ENCODE measurements around the gene GREM2. TPM values are rescaled to one million over a fixed set of nuclear protein-coding genes. Genes with fewer than 3 reads are reported as not detected.

GREM2 gene
- total RNA-seq, 2 experiments from 2014 or later: 0.16 to 0.28 TPM

GRCh38 chr1:240500647-240501046, 111.3 kb downstream of the GREM2 start:
- Mint-ChIP-seq H3K27ac (no peak overlapping the region), H3K27me3 (no peaks in the 10 kb centered on the region), H3K4me1 (ENCODE audit: low read depth) (no peaks in the 10 kb centered on the region), H3K36me3 (ENCODE audit: low read depth) (no peaks in the 10 kb centered on the region), H3K4me3 (no peak overlapping the region), H3K9me3 (peaks cover 3% of the 10 kb centered on the region)
- CTCF ChIA-PET: no interaction called here
- DNase-seq (no peak), ATAC-seq (ENCODE audit: poor library complexity) (no peak)
- no peaks in the 10 kb centered on the region for H3K27me3 ChIP-seq (ENCODE audit: control insufficient read depth in 1 of 2, insufficient read depth in 2 of 2, low read length in 2 of 2)
- POLR2A ChIA-PET: no interaction called here
- no peaks in the 10 kb centered on the region for H3K9me3 ChIP-seq (ENCODE audit: control insufficient read depth in 1 of 2, insufficient read depth in 1 of 2, low read length in 2 of 2)
- intact Hi-C loops (cut with DNase I, micrococcal nuclease): no loop called here
- no peaks in the 10 kb centered on the region for H3K4me1 ChIP-seq (ENCODE audit: insufficient read depth, low read length)
- no peak overlapping the region for H3K27ac ChIP-seq (ENCODE audit: low read depth in 1 of 2, low read length in 2 of 2)
- no peaks in the 10 kb centered on the region for H3K36me3 ChIP-seq (ENCODE audit: insufficient read depth, low read length)
- no peak for TF ChIP-seq CTCF (IDR thresholded peaks at IDR 0.05)
- H3K4me3 ChIP-seq (ENCODE audit: low read length): no peak overlapping the region

- no peaks in the 10 kb centered on the region for H3K27me3 ChIP-seq (ENCODE audit: control insufficient read depth in 1 of 2, insufficient read depth in 2 of 2, low read length in 2 of 2)
- no peak overlapping the region for H3K27ac ChIP-seq (ENCODE audit: low read depth in 1 of 2, low read length in 2 of 2)
- H3K4me3 Mint-ChIP-seq: no peak overlapping the region
- no peaks in the 10 kb centered on the region for H3K36me3 Mint-ChIP-seq (ENCODE audit: low read depth)
- H3K9me3 Mint-ChIP-seq: peaks cover 3% of the 10 kb centered on the region
- no peak for DNase-seq
- POLR2A ChIA-PET: no interaction called here
- H3K4me1 Mint-ChIP-seq (ENCODE audit: low read depth): no peaks in the 10 kb centered on the region
- H3K36me3 ChIP-seq (ENCODE audit: insufficient read depth, low read length): no peaks in the 10 kb centered on the region
- H3K9me3 ChIP-seq (ENCODE audit: control insufficient read depth in 1 of 2, insufficient read depth in 1 of 2, low read length in 2 of 2): no peaks in the 10 kb centered on the region
- CTCF ChIA-PET: no interaction called here
- ATAC-seq (ENCODE audit: poor library complexity): no peak
- H3K27me3 Mint-ChIP-seq: no peaks in the 10 kb centered on the region
- intact Hi-C loops (cut with DNase I, micrococcal nuclease): no loop called here
- no peak overlapping the region for H3K27ac Mint-ChIP-seq
- H3K4me3 ChIP-seq (ENCODE audit: low read length): no peak overlapping the region
- no peak for TF ChIP-seq CTCF (IDR thresholded peaks at IDR 0.05)
- H3K4me1 ChIP-seq (ENCODE audit: insufficient read depth, low read length): no peaks in the 10 kb centered on the region
Measured at GRCh38 chr1:240499012-240499411, 112.9 kb downstream of the GREM2 start.

GRCh38 chr1:240498335-240498734, 113.6 kb downstream of the GREM2 start:
- no peaks in the 10 kb centered on the region for H3K36me3 ChIP-seq (ENCODE audit: insufficient read depth, low read length)
- ATAC-seq (ENCODE audit: poor library complexity) (no peak), DNase-seq (no peak)
- Mint-ChIP-seq H3K36me3 (ENCODE audit: low read depth) (no peaks in the 10 kb centered on the region), H3K9me3 (peaks cover 3% of the 10 kb centered on the region), H3K4me3 (no peak overlapping the region), H3K27me3 (no peaks in the 10 kb centered on the region), H3K27ac (no peak overlapping the region), H3K4me1 (ENCODE audit: low read depth) (no peaks in the 10 kb centered on the region)
- no peak for TF ChIP-seq CTCF (IDR thresholded peaks at IDR 0.05)
- H3K9me3 ChIP-seq (ENCODE audit: control insufficient read depth in 1 of 2, insufficient read depth in 1 of 2, low read length in 2 of 2): peaks cover 0 to 4% of the 10 kb centered on the region in 2 experiments
- no peaks in the 10 kb centered on the region for H3K4me1 ChIP-seq (ENCODE audit: insufficient read depth, low read length)
- no peak overlapping the region for H3K4me3 ChIP-seq (ENCODE audit: low read length)
- ChIA-PET CTCF (no interaction called here), POLR2A (no interaction called here)
- no peaks in the 10 kb centered on the region for H3K27me3 ChIP-seq (ENCODE audit: control insufficient read depth in 1 of 2, insufficient read depth in 2 of 2, low read length in 2 of 2)
- intact Hi-C loops (cut with DNase I, micrococcal nuclease): no loop called here
- H3K27ac ChIP-seq (ENCODE audit: low read depth in 1 of 2, low read length in 2 of 2): no peak overlapping the region
